Uterus (tissue), 2 donors: ENCODE results near the gene ASIC2.

Experiments
- CTCF ChIP-seq, 4 experiments: fragments of 200-600 bp in 2 of 4; fragments of 450-650 bp in 2 of 4; sonication (generic) in 2 of 4; IDR thresholded peaks; one replicate each; pipeline ENCODE4 v1.5.1; 2016 to 2019; ENCODE audit warnings: antibody characterized with exemption in 4 of 4, mild to moderate bottlenecking in 2 of 4, moderate library complexity in 1 of 4
- POLR2A ChIP-seq, 2 donors: fragments of 450-650 bp; IDR thresholded peaks; one replicate each; pipeline ENCODE4 v1.6.1; 2016; ENCODE audit warnings: antibody characterized with exemption in 2 of 2, mild to moderate bottlenecking in 1 of 2, moderate library complexity in 1 of 2

- TF ChIP-seq POLR2A (IDR thresholded peaks at IDR 0.05) (no peak), CTCF (IDR thresholded peaks at IDR 0.05) (no peak)
Measured at GRCh38 chr17:33338242-33338641, 45.1 kb upstream of the ASIC2 start.
